Transverse colon (tissue), 4 donors: Measurements from ENCODE around the gene STK39. TPM values are rescaled to one million over a fixed set of nuclear protein-coding genes. Genes with fewer than 3 reads are reported as not detected.

ENCODE experiments used
- DNase-seq: peaks from one replicate; pipeline ENCODE4 v3.0.0-alpha.2; 2019
- H3K27ac ChIP-seq, 4 donors: fragments of 200-600 bp; sonication (generic); 2 replicates each; pipeline ENCODE4 v1.5.1; 2016 to 2018; ENCODE audit warnings: inconsistent platforms in 4 of 4
- H3K27me3 ChIP-seq: fragments of 200-600 bp; sonication (generic); 2 replicates; pipeline ENCODE4 v1.5.1; 2017; ENCODE audit warnings: inconsistent platforms
- H3K36me3 ChIP-seq, 4 donors: fragments of 200-600 bp; sonication (generic); 2 replicates each; pipeline ENCODE4 v1.5.1; 2017 to 2019; ENCODE audit warnings: inconsistent platforms in 4 of 4
- H3K4me1 ChIP-seq, 4 donors: fragments of 200-600 bp; sonication (generic); 2 replicates each; pipeline ENCODE4 v1.5.1; 2017 to 2020; ENCODE audit warnings: inconsistent platforms in 4 of 4
- H3K4me3 ChIP-seq, 4 donors: fragments of 200-600 bp; sonication (generic); 1 replicate in 1 of 4; 2 replicates in 3 of 4; pipeline versions ENCODE4 v1.5.1 to v1.6.1; 2017 to 2019; ENCODE audit warnings: inconsistent platforms in 4 of 4
- H3K9me3 ChIP-seq, 2 donors: fragments of 200-600 bp; sonication (generic); 2 replicates each; pipeline ENCODE4 v1.5.1; 2017 to 2019; ENCODE audit warnings: inconsistent platforms in 2 of 2
- EP300 ChIP-seq: sonication (generic); formaldehyde crosslinking; IDR thresholded peaks from one replicate; pipeline ENCODE4 v1.6.1; 2017; ENCODE audit warnings: antibody characterized with exemption, low read depth
- POLR2A ChIP-seq: fragments of 450-650 bp; IDR thresholded peaks from one replicate; pipeline ENCODE4 v1.6.1; 2016; ENCODE audit warnings: antibody characterized with exemption, mild to moderate bottlenecking, moderate library complexity
- POLR2AphosphoS5 ChIP-seq, 3 donors: sonication (generic); formaldehyde crosslinking; IDR thresholded peaks; one replicate each; pipeline ENCODE4 v1.6.1; 2016; ENCODE audit warnings: antibody characterized with exemption in 3 of 3
- WGBS, 2 donors: methylation state at CpG; one replicate each; pipeline ENCODE4 v1.1.5; 2018; ENCODE audit warnings: low coverage in 1 of 2; 5-methylcytosine and 5-hydroxymethylcytosine counted together
- in situ Hi-C, 4 donors: fragments of 200-750 bp; cut with MboI; loops; one replicate each; pipeline versions ENCODE4 v1.15.0 to v1.15.1; 2017; ENCODE audit warnings: low sequenced_read_pairs in 3 of 4, low pct_ligation_motif_present in 1 of 4, low pct_unique_long_range_greater_than_20kb in 1 of 4
- intact Hi-C: fragments of 100-400 bp; cut with DNase I; formaldehyde crosslinking; loops from one replicate; pipeline ENCODE4 v1.15.1; 2023; ENCODE audit warnings: low total_unique reads
- total RNA-seq, 4 donors: library from RNA; depleted of rRNA; stranded (reverse); fragments of >200 nt; gene quantifications; one replicate each; pipeline ENCODE4 v1.1.0, GENCODE V29; 2016
- TF ChIP-seq, protein P1 (sequence below), 5 experiments: fragments of 200-600 bp in 3 of 5; fragments of 450-650 bp in 2 of 5; sonication (generic) in 3 of 5; IDR thresholded peaks; 1 replicate in 2 of 5; 2 replicates in 3 of 5; pipeline ENCODE4 v1.5.1; 2016 to 2017; ENCODE audit warnings: antibody characterized with exemption in 5 of 5, inconsistent platforms in 3 of 5, mild to moderate bottlenecking in 2 of 5, moderate library complexity in 1 of 5

Gene STK39
- total RNA-seq, 4 donors from 2014 or later = 30.6 to 46.1 (median 36.7) TPM

DNA sequence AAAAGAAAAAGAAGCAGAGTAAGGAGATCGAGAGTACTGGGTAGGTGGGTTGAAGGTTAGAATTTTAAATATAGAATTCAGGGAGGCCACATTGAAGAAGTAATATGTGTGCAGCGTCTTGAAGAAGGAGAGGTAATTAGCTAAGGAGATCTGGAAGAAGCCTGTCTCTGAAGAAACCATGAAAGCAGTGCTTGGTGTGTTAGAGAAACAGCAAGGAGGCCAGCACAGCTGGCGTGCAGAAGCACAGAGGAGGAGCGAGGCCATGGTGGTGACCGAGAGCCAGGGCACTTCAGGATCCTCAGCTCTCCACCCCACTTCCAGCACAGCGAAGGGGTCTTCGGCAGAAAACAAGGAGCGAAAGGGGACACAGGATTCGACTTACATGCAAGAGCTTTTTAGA, 305.8 kb downstream of the STK39 start:
- 87 to 92% methylated on average over 9 of the region's 9 CpGs for WGBS, 2 donors
- Histone ChIP-seq H3K27ac (no peak overlapping the region), H3K9me3 (no peaks in the 10 kb centered on the region), H3K4me3 (no peak overlapping the region), H3K4me1 (no peaks in the 10 kb centered on the region), H3K27me3 (no peaks in the 10 kb centered on the region), H3K36me3 (no peaks in the 10 kb centered on the region)
- intact Hi-C loops (no loop called here), in situ Hi-C loops (no loop called here)
- DNase-seq = no peak
- TF ChIP-seq, protein P1, sequence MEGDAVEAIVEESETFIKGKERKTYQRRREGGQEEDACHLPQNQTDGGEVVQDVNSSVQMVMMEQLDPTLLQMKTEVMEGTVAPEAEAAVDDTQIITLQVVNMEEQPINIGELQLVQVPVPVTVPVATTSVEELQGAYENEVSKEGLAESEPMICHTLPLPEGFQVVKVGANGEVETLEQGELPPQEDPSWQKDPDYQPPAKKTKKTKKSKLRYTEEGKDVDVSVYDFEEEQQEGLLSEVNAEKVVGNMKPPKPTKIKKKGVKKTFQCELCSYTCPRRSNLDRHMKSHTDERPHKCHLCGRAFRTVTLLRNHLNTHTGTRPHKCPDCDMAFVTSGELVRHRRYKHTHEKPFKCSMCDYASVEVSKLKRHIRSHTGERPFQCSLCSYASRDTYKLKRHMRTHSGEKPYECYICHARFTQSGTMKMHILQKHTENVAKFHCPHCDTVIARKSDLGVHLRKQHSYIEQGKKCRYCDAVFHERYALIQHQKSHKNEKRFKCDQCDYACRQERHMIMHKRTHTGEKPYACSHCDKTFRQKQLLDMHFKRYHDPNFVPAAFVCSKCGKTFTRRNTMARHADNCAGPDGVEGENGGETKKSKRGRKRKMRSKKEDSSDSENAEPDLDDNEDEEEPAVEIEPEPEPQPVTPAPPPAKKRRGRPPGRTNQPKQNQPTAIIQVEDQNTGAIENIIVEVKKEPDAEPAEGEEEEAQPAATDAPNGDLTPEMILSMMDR (IDR thresholded peaks at IDR 0.05) = no peak
- TF ChIP-seq EP300 = no peak
- no peak for TF ChIP-seq POLR2AphosphoS5 (IDR thresholded peaks at IDR 0.05)
- no peak for TF ChIP-seq POLR2A

- TF ChIP-seq, protein P1 (IDR thresholded peaks at IDR 0.05) = no peak
- no peak for TF ChIP-seq EP300
- TF ChIP-seq POLR2AphosphoS5 (IDR thresholded peaks at IDR 0.05) = no peak
- no peak for TF ChIP-seq POLR2A
- no peak overlapping the region for H3K27ac ChIP-seq
- no peaks in the 10 kb centered on the region for H3K4me1 ChIP-seq
- WGBS, 2 donors = 89 to 92% methylated on average over 7 to 11 of the region's 11 CpGs
- H3K9me3 ChIP-seq = no peaks in the 10 kb centered on the region
- in situ Hi-C loops (no loop called here), intact Hi-C loops (no loop called here)
- no peak for DNase-seq
- H3K27me3 ChIP-seq = no peaks in the 10 kb centered on the region
- H3K36me3 ChIP-seq = no peaks in the 10 kb centered on the region
- H3K4me3 ChIP-seq = no peak overlapping the region
Measured at GRCh38 chr2:167940734-167941507, 306.5 kb downstream of the STK39 start.

GRCh38 chr2:167940346-167940725, 307.1 kb downstream of the STK39 start:
- Histone ChIP-seq H3K27ac (no peak overlapping the region), H3K4me3 (no peak overlapping the region), H3K4me1 (no peaks in the 10 kb centered on the region), H3K27me3 (no peaks in the 10 kb centered on the region), H3K9me3 (no peaks in the 10 kb centered on the region), H3K36me3 (no peaks in the 10 kb centered on the region)
- intact Hi-C loops (no loop called here), in situ Hi-C loops (no loop called here)
- whole genome bisulfite sequencing, 2 donors = 60 to 80% methylated on average over 1 to 3 of the region's 3 CpGs
- no peak for DNase-seq
- TF ChIP-seq POLR2A (no peak), EP300 (no peak), POLR2AphosphoS5 (IDR thresholded peaks at IDR 0.05) (no peak)
- TF ChIP-seq, protein P1 (IDR thresholded peaks at IDR 0.05) = no peak

GRCh38 chr2:167939514-167940345, 307.7 kb downstream of the STK39 start:
- no peak for TF ChIP-seq POLR2A
- TF ChIP-seq, protein P1 (IDR thresholded peaks at IDR 0.05) = no peak
- TF ChIP-seq EP300 = no peak
- no peak for TF ChIP-seq POLR2AphosphoS5 (IDR thresholded peaks at IDR 0.05)
- in situ Hi-C loops = no loop called here
- intact Hi-C loops = no loop called here
- Histone ChIP-seq H3K27me3 (no peaks in the 10 kb centered on the region), H3K9me3 (no peaks in the 10 kb centered on the region), H3K36me3 (no peaks in the 10 kb centered on the region), H3K27ac (no peak overlapping the region), H3K4me1 (no peaks in the 10 kb centered on the region), H3K4me3 (no peak overlapping the region)
- no peak for DNase-seq
- 77 to 80% methylated on average over 5 of the region's 5 CpGs for WGBS, 2 donors
